ENCODE results near the gene RMP24.

RMP24 gene

GRCh38 chr18:35962320-35962719, 10.2 kb upstream of the RMP24 start:
- in situ Hi-C loops (cut with MboI; ENCODE audit: low sequenced_read_pairs): loop anchor here (25.0 kb wide), 2 partner anchors 575 to 725 kb away; partner anchors contain the start of genes ZNF396 and ZNF397
- Histone ChIP-seq H2BK5ac (ENCODE audit: low read depth, low read length, poor library complexity, severe bottlenecking) (no peak overlapping the region), H3K9me3 (ENCODE audit: control insufficient read depth, insufficient read depth, low read length) (no peaks in the 10 kb centered on the region), H3K23ac (ENCODE audit: low read depth, low read length) (no peak overlapping the region), H2AK9ac (replicated peaks; ENCODE audit: low read depth, low read length, poor library complexity) (no peak overlapping the region), H4K5ac (ENCODE audit: low read depth, low read length) (no peak overlapping the region), H2BK120ac (ENCODE audit: low read depth, low read length) (no peak overlapping the region), H3K14ac (replicated peaks; ENCODE audit: low read depth, low read length) (no peak overlapping the region), H3K4me3 (ENCODE audit: insufficient read depth, low read depth, low read length) (no peak overlapping the region), H2AFZ (replicated peaks; ENCODE audit: low read length, poor library complexity) (no peak overlapping the region), H3K27me3 (ENCODE audit: control insufficient read depth, insufficient read depth, low read length) (no peaks in the 10 kb centered on the region; the same call in 1 of the 2 replicates), H3K9ac (ENCODE audit: low read depth, low read length) (no peak overlapping the region), H3K4me2 (ENCODE audit: low read depth, low read length) (no peak overlapping the region), H3K79me1 (ENCODE audit: low read depth in 1 of 2, low read length in 2 of 2) (no peaks in the 10 kb centered on the region), H4K91ac (ENCODE audit: insufficient read depth, low read depth, low read length) (no peak overlapping the region), H3K4me1 (ENCODE audit: control insufficient read depth, insufficient read depth, low read length) (no peaks in the 10 kb centered on the region), H2BK20ac (ENCODE audit: low read depth, low read length) (no peak overlapping the region), H2AK5ac (ENCODE audit: low read depth, low read length) (no peak overlapping the region), H3K36me3 (ENCODE audit: control insufficient read depth, insufficient read depth, low read length) (no peaks in the 10 kb centered on the region), H3K56ac (ENCODE audit: extremely low read depth, insufficient read depth, low read length) (no peak overlapping the region), H4K20me1 (ENCODE audit: insufficient read depth, low read length) (no peaks in the 10 kb centered on the region), H3K9me1 (ENCODE audit: insufficient read depth, low read length) (no peaks in the 10 kb centered on the region), H2BK15ac (ENCODE audit: low read depth, low read length) (no peak overlapping the region), H3K27ac (ENCODE audit: insufficient read depth, low read length) (no peak overlapping the region), H4K8ac (ENCODE audit: low read depth in 2 of 2, low read length in 2 of 2) (no peak overlapping the region), H3K18ac (ENCODE audit: low read depth, low read length) (no peak overlapping the region), H3K4ac (ENCODE audit: low read depth, low read length) (no peak overlapping the region)
- POLR2A ChIA-PET (ENCODE audit: unreplicated experiment): no interaction called here
- intact Hi-C loops (cut with micrococcal nuclease): no loop called here
- WGBS, 2 experiments (ENCODE audit: extremely low coverage in 2 of 2, insufficient read length in 1 of 2): 80% methylated on average over 1 of the region's 2 CpGs; no CpG with 5 or more reads in 1 of the 2 experiments
- TF ChIP-seq SMC3 (IDR thresholded peaks at IDR 0.05; ENCODE audit: low read depth, low read length) (no peak), USF2 (IDR thresholded peaks at IDR 0.05; ENCODE audit: low read depth, low read length) (no peak), BHLHE40 (IDR thresholded peaks at IDR 0.05; ENCODE audit: low read depth, low read length) (no peak), MXI1 (IDR thresholded peaks at IDR 0.05; ENCODE audit: borderline replicate concordance, low read depth, low read length) (no peak), RAD21 (IDR thresholded peaks at IDR 0.05; ENCODE audit: low read length) (no peak), POLR2A (IDR thresholded peaks at IDR 0.05; ENCODE audit: low read depth, low read length) (no peak), RFX5 (IDR thresholded peaks at IDR 0.05; ENCODE audit: low read depth, low read length) (no peak), CHD1 (IDR thresholded peaks at IDR 0.05; ENCODE audit: low read depth, low read length) (no peak), ELK1 (IDR thresholded peaks at IDR 0.05; ENCODE audit: borderline replicate concordance, low read depth, low read length) (no peak), RCOR1 (IDR thresholded peaks at IDR 0.05; ENCODE audit: insufficient replicate concordance, low read length) (no peak), FOS (IDR thresholded peaks at IDR 0.05; ENCODE audit: low read depth, low read length) (no peak), MAFK (IDR thresholded peaks at IDR 0.05; ENCODE audit: low read depth, low read length) (no peak), CEBPB (IDR thresholded peaks at IDR 0.05; ENCODE audit: low read depth, low read length) (no peak), NFE2L2 (IDR thresholded peaks at IDR 0.05; ENCODE audit: low read depth, low read length) (no peak), MAZ (IDR thresholded peaks at IDR 0.05; ENCODE audit: borderline replicate concordance, low read depth, low read length) (no peak), CTCF (conservative IDR thresholded peaks at IDR 0.05; ENCODE audit: low read depth, low read length) (no peak)
- CTCF ChIA-PET: no interaction called here
- ATAC-seq (ENCODE audit: low read depth) (no peak), DNase-seq (no peak)
- dilution Hi-C loops (cut with HindIII; ENCODE audit: low sequenced_read_pairs, unreplicated experiment): no loop called here
- BruUV-seq (replicated peaks): no TSS peak

All from IMR-90 (cell line).